Smooth muscle cell (in vitro differentiated cells): ENCODE measurements around the gene USP13. TPM values are rescaled to one million over a fixed set of nuclear protein-coding genes. Genes with fewer than 3 reads are reported as not detected.

Experiments used
- DNase-seq: peaks from one replicate; lab custom pipeline; 2025; ENCODE audit not compliant: unreplicated experiment; lab: John Stamatoyannopoulos, UW
- H2AFZ ChIP-seq: fragments of 200-600 bp; sonication (generic); 2 replicates; pipeline ENCODE4 v1.6.0; 2016; ENCODE audit warnings: antibody characterized with exemption, low read depth, mild to moderate bottlenecking
- H3F3A ChIP-seq: fragments of 200-600 bp; sonication (generic); 2 replicates; pipeline ENCODE4 v1.6.0; 2017; ENCODE audit warnings: antibody characterized with exemption, low read depth
- H3K27ac ChIP-seq: fragments of 200-600 bp; sonication (generic); 2 replicates; pipeline ENCODE4 v1.5.1; 2016; ENCODE audit warnings: low read depth, mild to moderate bottlenecking
- H3K27me3 ChIP-seq: fragments of 200-600 bp; sonication (generic); 2 replicates; pipeline ENCODE4 v1.6.1; 2016; ENCODE audit warnings: low read depth, mild to moderate bottlenecking
- H3K36me3 ChIP-seq: fragments of 200-600 bp; sonication (generic); 2 replicates; pipeline ENCODE4 v1.5.1; 2016; ENCODE audit warnings: low read depth
- H3K4me1 ChIP-seq: fragments of 200-600 bp; sonication (generic); 2 replicates; pipeline ENCODE4 v1.5.1; 2016; ENCODE audit warnings: low read depth
- H3K4me2 ChIP-seq: fragments of 200-600 bp; sonication (generic); 2 replicates; pipeline ENCODE4 v1.6.0; 2016; ENCODE audit warnings: mild to moderate bottlenecking
- H3K4me3 ChIP-seq: fragments of 200-600 bp; sonication (generic); 2 replicates; pipeline ENCODE4 v1.5.1; 2016; ENCODE audit warnings: mild to moderate bottlenecking
- H3K79me2 ChIP-seq: fragments of 200-600 bp; sonication (generic); 2 replicates; pipeline ENCODE4 v1.6.0; 2016; ENCODE audit warnings: low read depth, mild to moderate bottlenecking
- H3K9ac ChIP-seq: fragments of 200-600 bp; sonication (generic); 2 replicates; pipeline ENCODE4 v1.6.0; 2016; ENCODE audit warnings: low read depth
- H3K9me3 ChIP-seq: fragments of 200-600 bp; sonication (generic); replicated peaks from 2 replicates; pipeline ENCODE4 v1.5.1; 2016; ENCODE audit warnings: low read depth
- H4K20me1 ChIP-seq: fragments of 200-600 bp; sonication (generic); 2 replicates; pipeline ENCODE4 v1.6.0; 2016; ENCODE audit warnings: low read depth
- WGBS: methylation state at CpG from one replicate; pipeline ENCODE4 v1.1.7; 2016; ENCODE audit warnings: low lambda C conversion rate; 5-methylcytosine and 5-hydroxymethylcytosine counted together
- polyA plus RNA-seq: library from polyadenylated mRNA; unstranded; fragments of >200 nt; fragmentation: Nextera tagmentation; extraction: Ambion mirVana; gene quantifications from 2 replicates; pipeline ENCODE4 v1.2.1, GENCODE V29; 2016
- total RNA-seq: library from RNA; depleted of rRNA; stranded (reverse); fragments of >200 nt; gene quantifications from 2 replicates; pipeline ENCODE4 v1.2.3, GENCODE V29; 2014
- TF ChIP-seq, protein P1 (sequence below): fragments of 200-600 bp; sonication (generic); IDR thresholded peaks from 2 replicates; pipeline ENCODE4 v1.5.1; 2017; ENCODE audit warnings: borderline replicate concordance, mild to moderate bottlenecking, antibody characterized with exemption; ENCODE audit not compliant: insufficient read depth, poor library complexity, severe bottlenecking

The USP13 gene
- total and polyA plus RNA-seq, 2 experiments from 2014 or later, result 2.0 to 3.2 TPM

GRCh38 chr3:179739816-179740594, 87.2 kb downstream of the USP13 start:
- no peaks in the 10 kb centered on the region for H3K9me3 ChIP-seq
- no peaks in the 10 kb centered on the region for H3K4me1 ChIP-seq
- no peaks in the 10 kb centered on the region for H4K20me1 ChIP-seq
- H3K4me2 ChIP-seq, result no peak overlapping the region
- 97% methylated on average over 12 of the region's 12 CpGs for WGBS
- H3K9ac ChIP-seq, result no peak overlapping the region
- DNase-seq, result no peak
- H3K27ac ChIP-seq, result no peak overlapping the region
- TF ChIP-seq, protein P1, sequence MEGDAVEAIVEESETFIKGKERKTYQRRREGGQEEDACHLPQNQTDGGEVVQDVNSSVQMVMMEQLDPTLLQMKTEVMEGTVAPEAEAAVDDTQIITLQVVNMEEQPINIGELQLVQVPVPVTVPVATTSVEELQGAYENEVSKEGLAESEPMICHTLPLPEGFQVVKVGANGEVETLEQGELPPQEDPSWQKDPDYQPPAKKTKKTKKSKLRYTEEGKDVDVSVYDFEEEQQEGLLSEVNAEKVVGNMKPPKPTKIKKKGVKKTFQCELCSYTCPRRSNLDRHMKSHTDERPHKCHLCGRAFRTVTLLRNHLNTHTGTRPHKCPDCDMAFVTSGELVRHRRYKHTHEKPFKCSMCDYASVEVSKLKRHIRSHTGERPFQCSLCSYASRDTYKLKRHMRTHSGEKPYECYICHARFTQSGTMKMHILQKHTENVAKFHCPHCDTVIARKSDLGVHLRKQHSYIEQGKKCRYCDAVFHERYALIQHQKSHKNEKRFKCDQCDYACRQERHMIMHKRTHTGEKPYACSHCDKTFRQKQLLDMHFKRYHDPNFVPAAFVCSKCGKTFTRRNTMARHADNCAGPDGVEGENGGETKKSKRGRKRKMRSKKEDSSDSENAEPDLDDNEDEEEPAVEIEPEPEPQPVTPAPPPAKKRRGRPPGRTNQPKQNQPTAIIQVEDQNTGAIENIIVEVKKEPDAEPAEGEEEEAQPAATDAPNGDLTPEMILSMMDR, result no peak
- no peaks in the 10 kb centered on the region for H3K27me3 ChIP-seq
- no peaks in the 10 kb centered on the region for H3F3A ChIP-seq
- H3K79me2 ChIP-seq, result no peaks in the 10 kb centered on the region
- H3K36me3 ChIP-seq, result no peaks in the 10 kb centered on the region
- no peak overlapping the region for H3K4me3 ChIP-seq
- no peak overlapping the region for H2AFZ ChIP-seq

DNA sequence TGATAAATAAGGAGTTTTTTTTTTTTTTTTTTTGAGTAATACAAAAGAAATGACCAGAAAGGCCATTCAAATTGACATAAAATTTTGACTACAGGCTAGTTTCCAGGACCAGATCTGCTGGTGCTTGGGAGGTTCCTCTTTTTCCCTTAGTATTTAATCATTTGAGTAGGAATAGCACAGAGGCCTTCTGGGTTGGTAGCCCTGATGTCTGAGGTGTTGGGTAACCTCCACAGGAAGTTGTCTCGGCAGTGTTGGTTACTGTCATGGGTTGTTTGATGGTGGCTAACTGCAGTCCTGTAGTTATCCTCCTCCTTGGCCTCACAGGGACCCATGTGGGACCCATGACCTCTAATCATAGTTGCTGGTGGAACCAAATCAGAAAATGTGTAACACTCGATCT, 91.1 kb downstream of the USP13 start:
- H3K27ac ChIP-seq, result no peak overlapping the region
- no peak overlapping the region for H2AFZ ChIP-seq
- no peak for DNase-seq
- no peak overlapping the region for H3K4me2 ChIP-seq
- H3K27me3 ChIP-seq, result no peaks in the 10 kb centered on the region
- H4K20me1 ChIP-seq, result no peaks in the 10 kb centered on the region
- H3K79me2 ChIP-seq, result no peaks in the 10 kb centered on the region
- TF ChIP-seq, protein P1, result no peak
- WGBS, result 94% methylated on average over 2 of the region's 2 CpGs
- no peaks in the 10 kb centered on the region for H3K36me3 ChIP-seq
- no peaks in the 10 kb centered on the region for H3K9me3 ChIP-seq
- H3K4me1 ChIP-seq, result no peaks in the 10 kb centered on the region
- no peak overlapping the region for H3K4me3 ChIP-seq
- no peak overlapping the region for H3K9ac ChIP-seq
- H3F3A ChIP-seq, result no peaks in the 10 kb centered on the region

GRCh38 chr3:179744667-179745066, 91.8 kb downstream of the USP13 start:
- Histone ChIP-seq H3K9ac (no peak overlapping the region), H3K9me3 (no peaks in the 10 kb centered on the region), H3K27me3 (no peaks in the 10 kb centered on the region), H4K20me1 (no peaks in the 10 kb centered on the region), H3K27ac (no peak overlapping the region), H3F3A (no peaks in the 10 kb centered on the region), H3K4me3 (no peak overlapping the region), H3K79me2 (no peaks in the 10 kb centered on the region), H2AFZ (no peak overlapping the region), H3K36me3 (no peaks in the 10 kb centered on the region), H3K4me1 (no peaks in the 10 kb centered on the region), H3K4me2 (no peak overlapping the region)
- no peak for DNase-seq
- TF ChIP-seq, protein P1, result no peak
- WGBS, result 87% methylated on average over 5 of the region's 5 CpGs

GRCh38 chr3:179745079-179745478, 92.2 kb downstream of the USP13 start:
- Histone ChIP-seq H3K9me3 (no peaks in the 10 kb centered on the region), H3K27ac (no peak overlapping the region), H3F3A (no peaks in the 10 kb centered on the region), H3K36me3 (no peaks in the 10 kb centered on the region), H3K9ac (no peak overlapping the region), H4K20me1 (no peaks in the 10 kb centered on the region), H2AFZ (no peak overlapping the region), H3K79me2 (no peaks in the 10 kb centered on the region), H3K4me2 (no peak overlapping the region), H3K27me3 (no peaks in the 10 kb centered on the region), H3K4me1 (no peaks in the 10 kb centered on the region), H3K4me3 (no peak overlapping the region)
- TF ChIP-seq, protein P1, result no peak
- WGBS, result 97% methylated on average over 4 of the region's 4 CpGs
- DNase-seq, result no peak
